HG03159 (cell line): ENCODE measurements around the gene PIGH.
A peak's percentile ranks its signal among the peaks of the same experiment; 100 is the strongest.

Experiments
- ATAC-seq: cut with Tn5 transposase; IDR thresholded peaks from one replicate; pipeline ENCODE4 v1.9.1; 2021; ENCODE audit warnings: mild to moderate bottlenecking, moderate library complexity; ENCODE audit not compliant: unreplicated experiment

The PIGH gene

GRCh38 chr14:67576216-67576955 lies 23.7 kb downstream of the PIGH start:
- ATAC-seq: no peak

- ATAC-seq: no peak
Observed at GRCh38 chr14:67575684-67576083, 24.4 kb downstream of the PIGH start.

GRCh38 chr14:67574806-67575205 lies 25.3 kb downstream of the PIGH start:
- ATAC-seq: no peak

- no peak for ATAC-seq
Observed at GRCh38 chr14:67574156-67574555, 25.9 kb downstream of the PIGH start.

GRCh38 chr14:67573228-67574010 lies 26.6 kb downstream of the PIGH start:
- no peak for ATAC-seq

- no peak for ATAC-seq
Observed at GRCh38 chr14:67572608-67573007, 27.5 kb downstream of the PIGH start.

- ATAC-seq: no peak
Observed at GRCh38 chr14:67571991-67572323, 28.1 kb downstream of the PIGH start.

- peak; percentile 64 for ATAC-seq
Observed at GRCh38 chr14:67571275-67571990, 28.6 kb downstream of the PIGH start.

GRCh38 chr14:67570453-67570852 lies 29.6 kb downstream of the PIGH start:
- ATAC-seq: no peak

- no peak for ATAC-seq
Observed at GRCh38 chr14:67569651-67570290, 30.3 kb downstream of the PIGH start.

GRCh38 chr14:67569011-67569650 lies 30.9 kb downstream of the PIGH start:
- no peak for ATAC-seq

- ATAC-seq: no peak
Observed at GRCh38 chr14:67567654-67568053, 32.4 kb downstream of the PIGH start.

- no peak for ATAC-seq
Observed at GRCh38 chr14:67566908-67567307, 33.2 kb downstream of the PIGH start.

GRCh38 chr14:67564236-67564635 lies 35.8 kb downstream of the PIGH start:
- no peak for ATAC-seq

GRCh38 chr14:67562776-67563150 lies 37.3 kb downstream of the PIGH start:
- ATAC-seq: no peak

GRCh38 chr14:67562025-67562775 lies 37.9 kb downstream of the PIGH start:
- no peak for ATAC-seq

- ATAC-seq: no peak
Observed at GRCh38 chr14:67559639-67560038, 40.4 kb downstream of the PIGH start.

- ATAC-seq: no peak
Observed at GRCh38 chr14:67557656-67558055, 42.4 kb downstream of the PIGH start.

GRCh38 chr14:67557118-67557517 lies 43.0 kb downstream of the PIGH start:
- ATAC-seq: no peak

- ATAC-seq: no peak
Observed at GRCh38 chr14:67556671-67557070, 43.4 kb downstream of the PIGH start.
